ENCODE data around the gene WWOX.

- TF ChIP-seq, protein P1, sequence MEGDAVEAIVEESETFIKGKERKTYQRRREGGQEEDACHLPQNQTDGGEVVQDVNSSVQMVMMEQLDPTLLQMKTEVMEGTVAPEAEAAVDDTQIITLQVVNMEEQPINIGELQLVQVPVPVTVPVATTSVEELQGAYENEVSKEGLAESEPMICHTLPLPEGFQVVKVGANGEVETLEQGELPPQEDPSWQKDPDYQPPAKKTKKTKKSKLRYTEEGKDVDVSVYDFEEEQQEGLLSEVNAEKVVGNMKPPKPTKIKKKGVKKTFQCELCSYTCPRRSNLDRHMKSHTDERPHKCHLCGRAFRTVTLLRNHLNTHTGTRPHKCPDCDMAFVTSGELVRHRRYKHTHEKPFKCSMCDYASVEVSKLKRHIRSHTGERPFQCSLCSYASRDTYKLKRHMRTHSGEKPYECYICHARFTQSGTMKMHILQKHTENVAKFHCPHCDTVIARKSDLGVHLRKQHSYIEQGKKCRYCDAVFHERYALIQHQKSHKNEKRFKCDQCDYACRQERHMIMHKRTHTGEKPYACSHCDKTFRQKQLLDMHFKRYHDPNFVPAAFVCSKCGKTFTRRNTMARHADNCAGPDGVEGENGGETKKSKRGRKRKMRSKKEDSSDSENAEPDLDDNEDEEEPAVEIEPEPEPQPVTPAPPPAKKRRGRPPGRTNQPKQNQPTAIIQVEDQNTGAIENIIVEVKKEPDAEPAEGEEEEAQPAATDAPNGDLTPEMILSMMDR (IDR thresholded peaks at IDR 0.05) = no peak
- TF ChIP-seq POLR2AphosphoS5 (IDR thresholded peaks at IDR 0.05) (no peak), POLR2A (IDR thresholded peaks at IDR 0.05) (no peak), EP300 (IDR thresholded peaks at IDR 0.05) (no peak)
These were observed 1086.3 kb downstream of the WWOX start for GRCh38 chr16:79185711-79186110.
